ENCODE results near the gene TACSTD2.

GRCh38 chr1:58591806-58592205 is 14.8 kb upstream of the TACSTD2 start:
- TF ChIP-seq POLR2AphosphoS5 (IDR thresholded peaks at IDR 0.05) (no peak), EP300 (IDR thresholded peaks at IDR 0.05) (no peak)
